ENCODE data around the gene EVI2B. TPM values are rescaled to one million over a fixed set of nuclear protein-coding genes. Genes with fewer than 3 reads are reported as not detected.

EVI2B gene
- total RNA-seq, 6 experiments from 2014 or later, result 1.5 to 9.4 (median 4.9) TPM

DNA sequence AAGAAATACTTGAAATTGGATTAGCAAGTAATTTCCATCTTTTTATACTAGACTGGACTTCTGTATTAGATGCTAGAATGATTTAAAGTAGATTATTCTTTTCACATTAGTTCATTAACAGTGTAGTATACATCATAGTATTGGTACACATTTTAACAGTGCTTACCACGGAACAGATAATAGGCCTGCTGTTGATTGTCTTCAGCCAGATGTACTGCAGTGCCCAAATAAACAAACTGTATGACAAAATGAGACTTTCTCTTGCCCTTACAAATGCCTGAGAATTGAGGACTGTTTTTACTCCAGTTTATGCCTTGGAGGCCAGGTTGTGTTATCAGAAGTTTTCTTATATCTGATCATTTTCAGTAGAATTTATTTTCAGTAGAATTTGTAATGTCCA lies 6.9 kb upstream of the EVI2B start:
- TF ChIP-seq CTCF (IDR thresholded peaks at IDR 0.05), result no peak
- ATAC-seq (peak in 2 of 4 donors; percentile 33 to 42), DNase-seq (no peak)
- no peaks in the 10 kb centered on the region for H3K27me3 ChIP-seq
- H3K9me3 ChIP-seq, result no peaks in the 10 kb centered on the region
- intact Hi-C loops (cut with DNase I), result no loop called here
- 78% methylated on average over 1 of the region's 1 CpG for WGBS (ENCODE audit: insufficient coverage, low coverage, low lambda C conversion rate, missing lambda C conversion rate)
- no peaks in the 10 kb centered on the region for H3K4me1 ChIP-seq
- peak overlapping the region; percentile 5 to 66 (median 23) for H3K27ac ChIP-seq
- H3K4me3 ChIP-seq, result peak overlapping the region in 2 of 3 donors; percentile 10 to 19
- no peaks in the 10 kb centered on the region for H3K36me3 ChIP-seq

- TF ChIP-seq CTCF (IDR thresholded peaks at IDR 0.05) (no peak), POLR2A (IDR thresholded peaks at IDR 0.05) (no peak)
- Histone ChIP-seq H3K36me3 (no peaks in the 10 kb centered on the region), H3K4me3 (peak overlapping the region in 1 of 3 donors; percentile 19), H3K27ac (peak overlapping the region in 2 of 3 donors; percentile 17 to 66), H3K4me1 (no peaks in the 10 kb centered on the region), H3K27me3 (no peaks in the 10 kb centered on the region), H3K9me3 (no peaks in the 10 kb centered on the region)
- ATAC-seq (no peak), DNase-seq (no peak)
- WGBS (ENCODE audit: insufficient coverage, low coverage, low lambda C conversion rate, missing lambda C conversion rate), result 77% methylated on average over 2 of the region's 2 CpGs
- intact Hi-C loops (cut with DNase I), result no loop called here
Measured at GRCh38 chr17:31320241-31320640, 6.4 kb upstream of the EVI2B start.

DNA sequence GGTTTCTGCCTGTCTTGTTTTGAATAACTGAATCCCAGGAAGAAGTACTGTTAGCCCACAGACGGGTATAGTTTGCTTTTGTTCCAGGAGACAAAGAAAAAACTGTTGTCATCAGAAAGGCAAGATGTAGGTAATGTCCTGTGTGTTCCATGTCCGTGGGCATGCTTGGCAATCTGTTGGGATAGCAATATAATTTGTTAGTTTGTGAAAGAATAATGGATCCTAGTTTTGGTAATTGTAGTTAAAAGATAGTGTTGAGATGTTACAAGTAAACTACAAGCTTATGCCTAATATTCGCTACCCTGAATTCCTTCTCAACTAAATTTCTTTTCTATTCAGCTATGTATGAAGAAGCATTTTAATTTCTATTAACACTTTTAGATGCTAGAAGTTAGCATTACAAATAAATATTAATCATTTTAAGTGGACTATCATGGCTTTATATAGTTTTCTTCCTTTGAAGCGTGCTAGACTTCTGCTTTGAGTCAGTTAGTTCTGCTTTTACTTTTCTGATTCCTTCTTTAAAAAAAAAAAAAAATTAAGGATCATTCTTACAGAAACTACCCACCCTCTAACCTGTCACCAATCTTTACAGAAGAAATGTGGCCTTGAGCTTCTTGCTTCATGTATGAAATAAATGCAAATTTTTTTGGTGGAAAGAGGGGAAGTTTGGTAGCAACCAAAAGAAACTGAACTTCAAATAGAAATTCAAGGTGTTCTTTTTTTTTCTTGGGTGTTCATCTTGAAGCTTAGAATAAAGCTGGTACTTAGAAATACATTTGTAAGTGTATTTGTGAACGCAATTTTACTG lies 5.2 kb upstream of the EVI2B start:
- H3K27ac ChIP-seq, result peak overlapping the region; percentile 17 to 46 (median 24)

DNA sequence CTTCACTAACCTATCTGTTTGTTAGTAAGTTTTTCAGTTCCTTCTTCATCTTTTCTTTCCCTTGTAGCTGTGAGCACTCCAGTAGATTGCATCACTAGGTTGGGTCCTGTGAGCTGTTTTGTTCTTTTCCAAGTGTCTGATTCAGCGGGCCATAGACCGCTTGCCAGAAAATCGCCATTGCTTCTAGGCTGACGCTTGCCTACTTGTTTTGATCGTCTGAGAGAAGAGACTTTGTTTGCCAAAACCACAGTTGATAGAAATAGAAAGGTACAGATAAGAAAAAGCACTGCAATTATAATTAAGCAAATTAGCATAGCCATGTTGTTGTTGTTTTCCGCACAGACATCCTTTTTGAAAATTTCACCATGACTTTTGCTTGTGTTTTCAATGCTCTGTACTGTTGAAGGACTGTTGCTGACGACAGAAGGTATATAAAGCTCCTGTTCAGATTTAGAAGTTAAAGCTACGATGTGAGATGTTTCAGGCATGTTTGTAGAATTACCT lies 4.5 kb upstream of the EVI2B start:
- H3K4me3 ChIP-seq, result no peak overlapping the region
- DNase-seq (no peak), ATAC-seq (peak; percentile 40 to 46 (median 43))
- no peaks in the 10 kb centered on the region for H3K9me3 ChIP-seq
- whole genome bisulfite sequencing (ENCODE audit: insufficient coverage, low coverage, low lambda C conversion rate, missing lambda C conversion rate), result 67% methylated on average over 8 of the region's 8 CpGs
- no peaks in the 10 kb centered on the region for H3K27me3 ChIP-seq
- H3K36me3 ChIP-seq, result no peaks in the 10 kb centered on the region
- no peaks in the 10 kb centered on the region for H3K4me1 ChIP-seq
- intact Hi-C loops (cut with DNase I), result no loop called here
- TF ChIP-seq POLR2A (IDR thresholded peaks at IDR 0.05) (no peak), CTCF (IDR thresholded peaks at IDR 0.05) (no peak)
- peak overlapping the region in 2 of 3 donors; percentile 14 to 46 for H3K27ac ChIP-seq

More for the DNA sequence above, 5.2 kb upstream of the EVI2B start:
- TF ChIP-seq CTCF (IDR thresholded peaks at IDR 0.05) (no peak), POLR2A (IDR thresholded peaks at IDR 0.05) (no peak)
- no peaks in the 10 kb centered on the region for H3K4me1 ChIP-seq
- WGBS (ENCODE audit: insufficient coverage, low coverage, low lambda C conversion rate, missing lambda C conversion rate), result 56% methylated on average over 5 of the region's 5 CpGs
- no peaks in the 10 kb centered on the region for H3K27me3 ChIP-seq
- no peak overlapping the region for H3K4me3 ChIP-seq
- no peaks in the 10 kb centered on the region for H3K9me3 ChIP-seq
- ATAC-seq (no peak), DNase-seq (no peak)
- no peaks in the 10 kb centered on the region for H3K36me3 ChIP-seq
- intact Hi-C loops (cut with DNase I), result no loop called here
